ENCODE results near the gene C1QL4.
"Not testable (repeated sequence)": the region's sequence is repeated elsewhere in the genome, so short reads cannot be mapped to it uniquely, and the experiment has no call there.

Gene C1QL4

DNA sequence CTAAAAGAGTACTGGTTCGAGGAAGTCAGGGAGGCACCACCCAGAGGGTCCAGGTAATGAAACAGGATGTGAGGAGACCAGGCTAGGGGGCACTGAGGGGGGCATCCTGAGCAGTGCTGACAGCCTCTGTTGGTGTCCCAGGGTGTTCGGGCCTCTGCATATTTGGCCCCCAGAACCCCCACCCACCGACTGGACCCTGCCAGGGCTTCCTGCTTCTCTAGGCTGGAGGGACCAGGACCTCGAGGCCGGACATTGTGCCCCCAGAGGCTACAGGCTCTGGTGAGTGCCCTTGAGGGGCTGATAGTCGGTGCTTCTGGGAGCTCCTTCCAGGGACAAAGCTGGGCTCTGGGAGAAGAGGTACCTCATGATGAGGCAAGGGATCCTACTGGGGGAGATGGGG is 11.4 kb downstream of the C1QL4 start:
- H3K4me3 ChIP-seq (ENCODE audit: low read length in 2 of 2): no peak overlapping the region
- H3K36me3 ChIP-seq (ENCODE audit: control insufficient read depth in 2 of 2, insufficient read depth in 2 of 2, low read length in 2 of 2): peaks cover 0 to 3% of the 10 kb centered on the region in 2 donors
- no peaks in the 10 kb centered on the region for H3K27me3 ChIP-seq (ENCODE audit: control insufficient read depth in 2 of 2, insufficient read depth in 2 of 2, low read length in 2 of 2)
- H3K4me1 ChIP-seq (ENCODE audit: control insufficient read depth in 2 of 2, insufficient read depth in 2 of 2, low read length in 2 of 2): peaks cover 12 to 13% of the 10 kb centered on the region in 2 donors
- H3K9ac ChIP-seq (ENCODE audit: low read depth in 1 of 2, low read length in 2 of 2): no peak overlapping the region
- H3K27ac ChIP-seq (ENCODE audit: low read depth in 2 of 2, low read length in 2 of 2): no peak overlapping the region
- H3K9me3 ChIP-seq (ENCODE audit: control insufficient read depth in 2 of 2, low read length in 2 of 2): no peaks in the 10 kb centered on the region

- Histone ChIP-seq H3K9ac (ENCODE audit: low read depth in 1 of 2, low read length in 2 of 2) (peak overlapping the region; percentile 48 to 54), H3K27ac (ENCODE audit: low read depth in 2 of 2, low read length in 2 of 2) (no peak overlapping the region), H3K9me3 (ENCODE audit: control insufficient read depth in 2 of 2, low read length in 2 of 2) (no peaks in the 10 kb centered on the region), H3K27me3 (ENCODE audit: control insufficient read depth in 2 of 2, insufficient read depth in 2 of 2, low read length in 2 of 2) (no peaks in the 10 kb centered on the region), H3K4me3 (ENCODE audit: low read length in 2 of 2) (peak overlapping the region; percentile 79 to 87), H3K4me1 (ENCODE audit: control insufficient read depth in 2 of 2, insufficient read depth in 2 of 2, low read length in 2 of 2) (peaks cover 12 to 13% of the 10 kb centered on the region in 2 donors), H3K36me3 (ENCODE audit: control insufficient read depth in 2 of 2, insufficient read depth in 2 of 2, low read length in 2 of 2) (peaks cover 0 to 3% of the 10 kb centered on the region in 2 donors)
Observed at GRCh38 chr12:49323524-49324097, 13.4 kb downstream of the C1QL4 start.

GRCh38 chr12:49322708-49323523 is 14.1 kb downstream of the C1QL4 start, which contains the start of gene TROAP:
Gene TROAP (plus strand): TSS chr12:49323255. CDS start chr12:49323609, 354 bp downstream.
- H3K9ac ChIP-seq (ENCODE audit: low read depth in 1 of 2, low read length in 2 of 2): peak within 1 kb of the TSS; percentile 48 to 83

DNA sequence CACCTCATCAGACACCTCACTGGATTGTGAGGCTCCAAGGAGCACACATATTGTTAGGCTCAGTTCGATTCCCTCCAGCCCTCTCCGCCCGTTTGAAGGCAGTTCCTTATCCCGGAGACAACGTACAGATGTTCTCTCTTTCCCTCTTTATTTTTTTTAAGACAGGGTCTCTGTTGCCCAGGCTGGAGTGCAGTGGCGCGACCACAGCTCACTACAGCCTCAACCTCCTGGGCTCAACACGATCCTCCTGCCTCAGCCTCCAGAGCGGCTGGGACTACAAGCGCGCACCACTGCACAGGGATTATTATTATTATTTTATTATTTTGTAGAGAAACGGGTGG is 14.7 kb downstream of the C1QL4 start:
- H3K9ac ChIP-seq (ENCODE audit: low read depth in 1 of 2, low read length in 2 of 2): peak overlapping the region; percentile 38 to 83

More at GRCh38 chr12:49322708-49323523, 14.1 kb downstream of the C1QL4 start, which contains the start of gene TROAP:
- no peaks in the 10 kb centered on the region for H3K27me3 ChIP-seq (ENCODE audit: control insufficient read depth in 2 of 2, insufficient read depth in 2 of 2, low read length in 2 of 2)
- H3K9me3 ChIP-seq (ENCODE audit: control insufficient read depth in 2 of 2, low read length in 2 of 2): no peaks in the 10 kb centered on the region
- peaks cover 12 to 13% of the 10 kb centered on the region in 2 donors for H3K4me1 ChIP-seq (ENCODE audit: control insufficient read depth in 2 of 2, insufficient read depth in 2 of 2, low read length in 2 of 2)
- peak within 1 kb of the TSS in 1 of 2 donors; percentile 10 for H3K27ac ChIP-seq (ENCODE audit: low read depth in 2 of 2, low read length in 2 of 2)
- H3K36me3 ChIP-seq (ENCODE audit: control insufficient read depth in 2 of 2, insufficient read depth in 2 of 2, low read length in 2 of 2): peaks cover 0 to 3% of the 10 kb centered on the region in 2 donors
- peak within 1 kb of the TSS; percentile 79 to 87 for H3K4me3 ChIP-seq (ENCODE audit: low read length in 2 of 2)

GRCh38 chr12:49320411-49321103 is 16.4 kb downstream of the C1QL4 start:
- not testable (repeated sequence) for H3K27ac ChIP-seq (ENCODE audit: low read depth in 2 of 2, low read length in 2 of 2); H3K27me3 ChIP-seq (ENCODE audit: control insufficient read depth in 2 of 2, insufficient read depth in 2 of 2, low read length in 2 of 2); H3K9me3 ChIP-seq (ENCODE audit: control insufficient read depth in 2 of 2, low read length in 2 of 2); H3K9ac ChIP-seq (ENCODE audit: low read depth in 1 of 2, low read length in 2 of 2); H3K4me3 ChIP-seq (ENCODE audit: low read length in 2 of 2); H3K36me3 ChIP-seq (ENCODE audit: control insufficient read depth in 2 of 2, insufficient read depth in 2 of 2, low read length in 2 of 2)
- peaks cover 12 to 13% of the 10 kb centered on the region in 2 donors for H3K4me1 ChIP-seq (ENCODE audit: control insufficient read depth in 2 of 2, insufficient read depth in 2 of 2, low read length in 2 of 2)

More for the DNA sequence above, 14.7 kb downstream of the C1QL4 start:
- Histone ChIP-seq H3K36me3 (ENCODE audit: control insufficient read depth in 2 of 2, insufficient read depth in 2 of 2, low read length in 2 of 2) (peaks cover 0 to 3% of the 10 kb centered on the region in 2 donors), H3K27me3 (ENCODE audit: control insufficient read depth in 2 of 2, insufficient read depth in 2 of 2, low read length in 2 of 2) (no peaks in the 10 kb centered on the region), H3K27ac (ENCODE audit: low read depth in 2 of 2, low read length in 2 of 2) (peak overlapping the region in 1 of 2 donors; percentile 10), H3K4me1 (ENCODE audit: control insufficient read depth in 2 of 2, insufficient read depth in 2 of 2, low read length in 2 of 2) (peaks cover 12 to 13% of the 10 kb centered on the region in 2 donors), H3K9me3 (ENCODE audit: control insufficient read depth in 2 of 2, low read length in 2 of 2) (no peaks in the 10 kb centered on the region), H3K4me3 (ENCODE audit: low read length in 2 of 2) (peak overlapping the region; percentile 70 to 79)

DNA sequence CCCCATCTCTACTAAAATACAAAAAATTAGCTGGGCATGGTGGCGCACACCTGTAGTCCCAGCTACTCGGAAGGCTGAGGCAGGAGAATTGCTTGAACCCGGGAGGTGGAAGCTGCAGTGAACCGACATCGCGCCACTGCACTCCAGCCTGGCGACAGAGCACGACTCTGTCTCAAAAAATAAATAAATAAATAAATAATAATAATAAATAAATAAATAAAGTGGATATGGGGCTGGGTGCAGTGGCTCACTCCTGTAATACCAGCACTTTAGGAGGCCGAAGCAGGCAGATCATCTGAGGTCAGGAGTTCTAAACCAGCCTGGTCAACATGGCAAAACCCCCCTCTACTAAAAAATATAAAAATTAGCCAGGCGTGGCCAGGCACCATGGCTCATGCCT is 19.9 kb downstream of the C1QL4 start:
- not testable (repeated sequence) for H3K36me3 ChIP-seq (ENCODE audit: control insufficient read depth in 2 of 2, insufficient read depth in 2 of 2, low read length in 2 of 2); H3K27ac ChIP-seq (ENCODE audit: low read depth in 2 of 2, low read length in 2 of 2); H3K4me3 ChIP-seq (ENCODE audit: low read length in 2 of 2); H3K27me3 ChIP-seq (ENCODE audit: control insufficient read depth in 2 of 2, insufficient read depth in 2 of 2, low read length in 2 of 2); H3K9ac ChIP-seq (ENCODE audit: low read depth in 1 of 2, low read length in 2 of 2); H3K4me1 ChIP-seq (ENCODE audit: control insufficient read depth in 2 of 2, insufficient read depth in 2 of 2, low read length in 2 of 2); H3K9me3 ChIP-seq (ENCODE audit: control insufficient read depth in 2 of 2, low read length in 2 of 2)

DNA sequence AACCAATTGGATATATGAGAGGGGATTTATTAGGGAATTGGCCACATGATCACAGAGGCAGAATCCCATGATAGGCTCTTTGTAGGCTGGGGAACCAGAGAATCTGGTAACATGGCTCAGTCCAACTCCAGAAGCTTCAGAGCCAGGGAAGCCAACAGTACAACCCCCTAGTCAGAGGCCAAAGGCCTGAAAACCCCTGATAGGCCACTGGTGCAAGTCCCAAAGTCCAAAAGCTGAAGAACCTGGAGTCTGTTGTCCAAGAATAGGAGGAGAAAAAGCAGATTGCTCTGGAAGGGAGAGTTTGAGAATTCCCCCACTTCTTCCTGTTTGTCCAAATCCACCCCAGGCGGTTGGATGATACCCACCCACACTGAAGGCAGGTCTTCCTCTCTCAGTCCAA is 22.2 kb downstream of the C1QL4 start:
- no peak overlapping the region for H3K9ac ChIP-seq (ENCODE audit: low read depth in 1 of 2, low read length in 2 of 2)
- no peak overlapping the region for H3K4me3 ChIP-seq (ENCODE audit: low read length in 2 of 2)
- no peak overlapping the region for H3K27ac ChIP-seq (ENCODE audit: low read depth in 2 of 2, low read length in 2 of 2)
- no peaks in the 10 kb centered on the region for H3K36me3 ChIP-seq (ENCODE audit: control insufficient read depth in 2 of 2, insufficient read depth in 2 of 2, low read length in 2 of 2)
- H3K9me3 ChIP-seq (ENCODE audit: control insufficient read depth in 2 of 2, low read length in 2 of 2): no peaks in the 10 kb centered on the region
- no peaks in the 10 kb centered on the region for H3K4me1 ChIP-seq (ENCODE audit: control insufficient read depth in 2 of 2, insufficient read depth in 2 of 2, low read length in 2 of 2)
- no peaks in the 10 kb centered on the region for H3K27me3 ChIP-seq (ENCODE audit: control insufficient read depth in 2 of 2, insufficient read depth in 2 of 2, low read length in 2 of 2)

GRCh38 chr12:49310451-49311000 is 26.5 kb downstream of the C1QL4 start:
- not testable (repeated sequence) for H3K4me3 ChIP-seq (ENCODE audit: low read length in 2 of 2); H3K27me3 ChIP-seq (ENCODE audit: control insufficient read depth in 2 of 2, insufficient read depth in 2 of 2, low read length in 2 of 2); H3K9ac ChIP-seq (ENCODE audit: low read depth in 1 of 2, low read length in 2 of 2); H3K9me3 ChIP-seq (ENCODE audit: control insufficient read depth in 2 of 2, low read length in 2 of 2); H3K27ac ChIP-seq (ENCODE audit: low read depth in 2 of 2, low read length in 2 of 2); H3K4me1 ChIP-seq (ENCODE audit: control insufficient read depth in 2 of 2, insufficient read depth in 2 of 2, low read length in 2 of 2); H3K36me3 ChIP-seq (ENCODE audit: control insufficient read depth in 2 of 2, insufficient read depth in 2 of 2, low read length in 2 of 2)

GRCh38 chr12:49309386-49309785 is 27.6 kb downstream of the C1QL4 start:
- Histone ChIP-seq H3K27ac (ENCODE audit: low read depth in 2 of 2, low read length in 2 of 2) (no peak overlapping the region), H3K4me3 (ENCODE audit: low read length in 2 of 2) (no peak overlapping the region), H3K9me3 (ENCODE audit: control insufficient read depth in 2 of 2, low read length in 2 of 2) (no peaks in the 10 kb centered on the region), H3K9ac (ENCODE audit: low read depth in 1 of 2, low read length in 2 of 2) (no peak overlapping the region), H3K4me1 (ENCODE audit: control insufficient read depth in 2 of 2, insufficient read depth in 2 of 2, low read length in 2 of 2) (no peaks in the 10 kb centered on the region), H3K27me3 (ENCODE audit: control insufficient read depth in 2 of 2, insufficient read depth in 2 of 2, low read length in 2 of 2) (peaks cover 0 to 2% of the 10 kb centered on the region in 2 donors), H3K36me3 (ENCODE audit: control insufficient read depth in 2 of 2, insufficient read depth in 2 of 2, low read length in 2 of 2) (no peaks in the 10 kb centered on the region)

Data from mucosa of rectum (tissue), 2 donors.